Body of pancreas (tissue), 4 donors: ENCODE results near the gene APBA1.

ENCODE experiments used
- CTCF ChIP-seq, 7 experiments: fragments of 450-650 bp in 4 of 7; fragments of 200-600 bp in 3 of 7; sonication (generic) in 3 of 7; IDR thresholded peaks; one replicate each; pipeline ENCODE4 v1.5.1; 2016 to 2019; ENCODE audit warnings: antibody characterized with exemption in 7 of 7
- POLR2A ChIP-seq, 3 donors: fragments of 450-650 bp; IDR thresholded peaks; one replicate each; pipeline ENCODE4 v1.6.1; 2016; ENCODE audit warnings: antibody characterized with exemption in 3 of 3, mild to moderate bottlenecking in 2 of 3

GRCh38 chr9:69718218-69718617, 46.0 kb upstream of the APBA1 start:
- TF ChIP-seq CTCF (IDR thresholded peaks at IDR 0.05): no peak
- TF ChIP-seq POLR2A (IDR thresholded peaks at IDR 0.05): no peak
